Spleen (tissue), 13 donors: ENCODE measurements around the gene CHD2. TPM values are rescaled to one million over a fixed set of nuclear protein-coding genes. Genes with fewer than 3 reads are reported as not detected.
A peak's percentile ranks its signal among the peaks of the same experiment; 100 is the strongest.

Experiments
- DNase-seq: peaks from one replicate; pipeline ENCODE4 v3.0.0-alpha.2; 2020
- H3K27ac ChIP-seq, 8 donors: fragments of 200-600 bp; sonication (generic) in 7 of 8; 1 replicate in 4 of 8; 2 replicates in 4 of 8; pipeline versions ENCODE4 v1.5.0 to v1.8.0; 2016 to 2021; ENCODE audit warnings: inconsistent platforms in 4 of 8, mild to moderate bottlenecking in 4 of 8, moderate library complexity in 1 of 8
- H3K27me3 ChIP-seq, 7 donors: fragments of 200-600 bp; sonication (generic) in 6 of 7; replicated peaks in 1 of 7; 1 replicate in 4 of 7; 2 replicates in 3 of 7; pipeline versions ENCODE4 v1.5.0 to v1.8.0; 2016 to 2021; ENCODE audit warnings: inconsistent platforms in 3 of 7, mild to moderate bottlenecking in 1 of 7
- H3K36me3 ChIP-seq, 6 donors: fragments of 200-600 bp; sonication (generic) in 5 of 6; 1 replicate in 4 of 6; 2 replicates in 2 of 6; pipeline versions ENCODE4 v1.5.0 to v1.8.0; 2016 to 2021; ENCODE audit warnings: inconsistent platforms in 2 of 6
- H3K4me1 ChIP-seq, 6 donors: fragments of 200-600 bp; sonication (generic) in 5 of 6; 1 replicate in 3 of 6; 2 replicates in 3 of 6; pipeline versions ENCODE4 v1.5.0 to v1.8.0; 2016 to 2021; ENCODE audit warnings: inconsistent platforms in 3 of 6
- H3K4me3 ChIP-seq, 8 donors: fragments of 200-600 bp; sonication (generic) in 7 of 8; 1 replicate in 4 of 8; 2 replicates in 4 of 8; pipeline versions ENCODE4 v1.5.0 to v1.8.0; 2016 to 2021; ENCODE audit warnings: inconsistent platforms in 4 of 8, mild to moderate bottlenecking in 4 of 8, moderate library complexity in 2 of 8
- H3K9me3 ChIP-seq, 8 donors: fragments of 200-600 bp; sonication (generic) in 7 of 8; 1 replicate in 4 of 8; 2 replicates in 4 of 8; pipeline versions ENCODE4 v1.5.0 to v1.8.0; 2016 to 2021; ENCODE audit warnings: inconsistent platforms in 4 of 8
- CTCF ChIP-seq, 11 experiments: fragments of 200-600 bp in 7 of 11; fragments of 450-650 bp in 4 of 11; sonication (generic) in 4 of 11; IDR thresholded peaks in 8 of 11; conservative IDR thresholded peaks in 3 of 11; 1 replicate in 7 of 11; 2 replicates in 4 of 11; pipeline versions ENCODE4 v1.4.0 to v1.8.0; 2016 to 2021; ENCODE audit warnings: antibody characterized with exemption in 11 of 11, inconsistent platforms in 4 of 11, mild to moderate bottlenecking in 1 of 11
- POLR2A ChIP-seq, 3 donors: fragments of 450-650 bp; IDR thresholded peaks; one replicate each; pipeline ENCODE4 v1.5.1; 2017; ENCODE audit warnings: antibody characterized with exemption in 3 of 3, mild to moderate bottlenecking in 1 of 3
- POLR2AphosphoS5 ChIP-seq, 3 donors: sonication (generic); formaldehyde crosslinking; IDR thresholded peaks; one replicate each; pipeline ENCODE4 v1.5.1; 2017; ENCODE audit warnings: antibody characterized with exemption in 3 of 3
- WGBS, 5 donors: extraction: QIAGEN DNeasy Blood & Tissue Kit in 3 of 5; methylation state at CpG; one replicate each; pipeline versions ENCODE4 v1.1.5 to v1.1.7; 2013 to 2018; 5-methylcytosine and 5-hydroxymethylcytosine counted together
- intact Hi-C: fragments of 100-400 bp; cut with DNase I; formaldehyde crosslinking; loops from one replicate; pipeline ENCODE4 v1.15.0; 2023; ENCODE audit warnings: low total_unique reads
- long read RNA-seq, 2 donors: transcript quantifications; one replicate each; lab custom pipeline, GENCODE V29; 2026
- polyA plus RNA-seq, 3 donors: library from polyadenylated mRNA; stranded (reverse); fragments of 200-250 nt; gene quantifications; one replicate each; pipeline ENCODE4 v1.2.1, GENCODE V29; 2013
- total RNA-seq, 7 donors: library from RNA; depleted of rRNA in 3 of 7; stranded (reverse); fragments of >200 nt in 3 of 7; fragmentation: NEBNext Ultra II Directional in 4 of 7; extraction: Animal tissue kit (Norgen Biotek cat#: 25700) in 4 of 7; gene quantifications; one replicate each; pipeline versions ENCODE4 v1.1.0 to v1.2.1, GENCODE V29; 2016 to 2021
- donor health status: healthy with polysubstance abuse.
- donor health status: DM: no; HTN: no; CAD: no; lungs with moderate emphysema.
- donor health status: DM: no; HTN: no; CAD: no.
- donor health status: Bipolar disorder and iron deficiency.
- donor health status: healthy.
- donor health status: DM: no; HTN: no; CAD: no.
- donor health status: DM: yes; HTN: yes; CAD: no.

Gene CHD2
- total RNA-seq = 100 to 1,000 TPM; 160 to 232 (median 204) TPM
- polyA plus RNA-seq = 10 to 100 TPM; 37.3 to 44.0 (median 43.2) TPM
- long read RNA-seq, donor 1, transcript CHD2-212 (2 exons, 1,740 nt) = major isoform, 12 of 29 reads
- long read RNA-seq, donor 1, partial matches to known transcripts = 13 of 29 reads
- long read RNA-seq, donor 1, other reads (novel, unspliced or antisense) = 0 of 29 reads
- long read RNA-seq, donor 2, partial matches to known transcripts = 0 of 4 reads
- long read RNA-seq, donor 2, other reads (novel, unspliced or antisense) = 0 of 4 reads

GRCh38 chr15:92899948-92900730, at the start of gene CHD2:
TSS of gene CHD2 (plus strand) at chr15:92900324. CDS start at chr15:92901238, 914 bp downstream.
- DNase-seq = peak; percentile 87
- peaks cover 27 to 85% (median 70%) of the 10 kb centered on the region in 6 donors for H3K4me1 ChIP-seq
- peaks cover 0 to 46% (median 20%) of the 10 kb centered on the region in 6 donors for H3K36me3 ChIP-seq
- intact Hi-C loops = no loop called here
- peak within 1 kb of the TSS; percentile 95 to 99 (median 98) for H3K27ac ChIP-seq
- H3K27me3 ChIP-seq = no peaks in the 10 kb centered on the region
- peak within 1 kb of the TSS; percentile 58 to 83 (median 62) for H3K4me3 ChIP-seq
- TF ChIP-seq CTCF (IDR thresholded peaks at IDR 0.05 in 8 of 11, conservative IDR thresholded peaks at IDR 0.05 in 3 of 11) (peak in 1 of 11 experiments; percentile 18), POLR2A (IDR thresholded peaks at IDR 0.05) (peak; percentile 79 to 98 (median 95)), POLR2AphosphoS5 (IDR thresholded peaks at IDR 0.05) (peak; percentile 72 to 99 (median 95))
- WGBS, 5 donors = 0 to 1% (median 0%) methylated on average over 15 of the region's 15 CpGs
- no peaks in the 10 kb centered on the region for H3K9me3 ChIP-seq

- Histone ChIP-seq H3K9me3 (peaks cover 0 to 5% (median 0%) of the 10 kb centered on the region in 8 donors), H3K27me3 (no peaks in the 10 kb centered on the region), H3K27ac (no peak overlapping the region), H3K4me1 (peaks cover 0 to 40% (median 22%) of the 10 kb centered on the region in 6 donors), H3K36me3 (no peaks in the 10 kb centered on the region), H3K4me3 (peak overlapping the region in 1 of 8 donors; percentile 9)
- WGBS, 5 donors = 58 to 79% (median 70%) methylated on average over 8 to 9 of the region's 9 CpGs
- intact Hi-C loops = no loop called here
- TF ChIP-seq POLR2AphosphoS5 (IDR thresholded peaks at IDR 0.05) (no peak), CTCF (IDR thresholded peaks at IDR 0.05 in 8 of 11, conservative IDR thresholded peaks at IDR 0.05 in 3 of 11) (no peak), POLR2A (IDR thresholded peaks at IDR 0.05) (no peak)
- no peak for DNase-seq
These were observed 46.9 kb upstream of the CHD2 start for GRCh38 chr15:92853222-92853621.

- DNase-seq = no peak
- TF ChIP-seq CTCF (IDR thresholded peaks at IDR 0.05 in 8 of 11, conservative IDR thresholded peaks at IDR 0.05 in 3 of 11) (no peak), POLR2A (IDR thresholded peaks at IDR 0.05) (no peak), POLR2AphosphoS5 (IDR thresholded peaks at IDR 0.05) (no peak)
- Histone ChIP-seq H3K4me1 (no peaks in the 10 kb centered on the region), H3K4me3 (no peak overlapping the region), H3K36me3 (no peaks in the 10 kb centered on the region), H3K9me3 (peaks cover 0 to 21% (median 18%) of the 10 kb centered on the region in 8 donors), H3K27ac (no peak overlapping the region), H3K27me3 (no peaks in the 10 kb centered on the region)
- intact Hi-C loops = no loop called here
- WGBS, 5 donors = 86 to 100% (median 94%) methylated on average over 1 of the region's 1 CpG
These were observed 38.4 kb upstream of the CHD2 start for GRCh38 chr15:92861742-92862141.
